ENCODE data around the gene TMEM218. TPM values are rescaled to one million over a fixed set of nuclear protein-coding genes. Genes with fewer than 3 reads are reported as not detected.

TMEM218 gene
- total RNA-seq, 1 donor from 2014 or later = 11.9 TPM

GRCh38 chr11:125100136-125100535, 11.3 kb downstream of the TMEM218 start:
- Histone ChIP-seq H3K9me3 (ENCODE audit: insufficient read depth, low read depth, low read length) (no peaks in the 10 kb centered on the region), H3K9ac (ENCODE audit: low read length) (no peak overlapping the region), H3K36me3 (ENCODE audit: insufficient read depth, low read length) (no peaks in the 10 kb centered on the region), H3K4me2 (ENCODE audit: low read length) (no peak overlapping the region), H3K4me3 (ENCODE audit: insufficient read depth, low read depth, low read length) (no peak overlapping the region), H3K27ac (ENCODE audit: low read depth, low read length) (no peak overlapping the region), H3K79me2 (ENCODE audit: insufficient read depth, low read length) (no peaks in the 10 kb centered on the region), H2AFZ (ENCODE audit: low read depth, low read length) (no peak overlapping the region), H4K20me1 (ENCODE audit: insufficient read depth, low read length) (no peaks in the 10 kb centered on the region), H3K4me1 (ENCODE audit: insufficient read depth, low read length) (no peaks in the 10 kb centered on the region), H3K27me3 (ENCODE audit: insufficient read depth, low read length) (no peaks in the 10 kb centered on the region)
- no peak for DNase-seq (ENCODE audit: low read depth)
- FAIRE-seq = no peak
- no peaks in the 10 kb centered on the region for H3K9me3 Mint-ChIP-seq (ENCODE audit: unreplicated experiment)
- no peaks in the 10 kb centered on the region for H3K27me3 Mint-ChIP-seq (ENCODE audit: low read depth, unreplicated experiment)
- no peak for TF ChIP-seq CTCF (IDR thresholded peaks at IDR 0.05; ENCODE audit: insufficient read depth, low read depth, low read length)
- TF ChIP-seq EZH2 (IDR thresholded peaks at IDR 0.05; ENCODE audit: insufficient read depth, low read length) = no peak
- H3K27ac Mint-ChIP-seq (ENCODE audit: unreplicated experiment) = no peak overlapping the region
- H3K36me3 Mint-ChIP-seq (ENCODE audit: low read depth, unreplicated experiment) = peaks cover 12% of the 10 kb centered on the region
- peaks cover 2% of the 10 kb centered on the region for H3K4me1 Mint-ChIP-seq (ENCODE audit: low read depth, unreplicated experiment)
- no peak overlapping the region for H3K4me3 Mint-ChIP-seq (ENCODE audit: unreplicated experiment)

GRCh38 chr11:125094731-125095130, 16.7 kb downstream of the TMEM218 start:
- no peak for TF ChIP-seq CTCF (IDR thresholded peaks at IDR 0.05; ENCODE audit: insufficient read depth, low read depth, low read length)
- TF ChIP-seq EZH2 (IDR thresholded peaks at IDR 0.05; ENCODE audit: insufficient read depth, low read length) = no peak
- H3K27ac ChIP-seq (ENCODE audit: low read depth, low read length) = no peak overlapping the region
- H3K79me2 ChIP-seq (ENCODE audit: insufficient read depth, low read length) = no peaks in the 10 kb centered on the region
- no peaks in the 10 kb centered on the region for H3K27me3 Mint-ChIP-seq (ENCODE audit: low read depth, unreplicated experiment)
- no peaks in the 10 kb centered on the region for H3K9me3 Mint-ChIP-seq (ENCODE audit: unreplicated experiment)
- H3K4me2 ChIP-seq (ENCODE audit: low read length) = no peak overlapping the region
- peaks cover 19% of the 10 kb centered on the region for H3K4me1 Mint-ChIP-seq (ENCODE audit: low read depth, unreplicated experiment)
- H2AFZ ChIP-seq (ENCODE audit: low read depth, low read length) = no peak overlapping the region
- no peak overlapping the region for H3K9ac ChIP-seq (ENCODE audit: low read length)
- no peaks in the 10 kb centered on the region for H4K20me1 ChIP-seq (ENCODE audit: insufficient read depth, low read length)
- no peaks in the 10 kb centered on the region for H3K36me3 ChIP-seq (ENCODE audit: insufficient read depth, low read length)
- no peak for FAIRE-seq
- no peak for DNase-seq (ENCODE audit: low read depth)
- no peaks in the 10 kb centered on the region for H3K27me3 ChIP-seq (ENCODE audit: insufficient read depth, low read length)
- no peak overlapping the region for H3K27ac Mint-ChIP-seq (ENCODE audit: unreplicated experiment)
- H3K9me3 ChIP-seq (ENCODE audit: insufficient read depth, low read depth, low read length) = no peaks in the 10 kb centered on the region
- H3K4me3 ChIP-seq (ENCODE audit: insufficient read depth, low read depth, low read length) = no peak overlapping the region
- H3K4me1 ChIP-seq (ENCODE audit: insufficient read depth, low read length) = peaks cover 16% of the 10 kb centered on the region
- peaks cover 1% of the 10 kb centered on the region for H3K36me3 Mint-ChIP-seq (ENCODE audit: low read depth, unreplicated experiment)
- no peak overlapping the region for H3K4me3 Mint-ChIP-seq (ENCODE audit: unreplicated experiment)

- no peak overlapping the region for H2AFZ ChIP-seq (ENCODE audit: low read depth, low read length)
- Mint-ChIP-seq H3K36me3 (ENCODE audit: low read depth, unreplicated experiment) (peaks cover 1% of the 10 kb centered on the region), H3K4me1 (ENCODE audit: low read depth, unreplicated experiment) (peaks cover 19% of the 10 kb centered on the region), H3K4me3 (ENCODE audit: unreplicated experiment) (no peak overlapping the region), H3K27ac (ENCODE audit: unreplicated experiment) (no peak overlapping the region), H3K27me3 (ENCODE audit: low read depth, unreplicated experiment) (no peaks in the 10 kb centered on the region), H3K9me3 (ENCODE audit: unreplicated experiment) (no peaks in the 10 kb centered on the region)
- no peak overlapping the region for H3K27ac ChIP-seq (ENCODE audit: low read depth, low read length)
- DNase-seq (ENCODE audit: low read depth) (no peak), FAIRE-seq (no peak)
- no peak overlapping the region for H3K4me3 ChIP-seq (ENCODE audit: insufficient read depth, low read depth, low read length)
- no peaks in the 10 kb centered on the region for H3K27me3 ChIP-seq (ENCODE audit: insufficient read depth, low read length)
- no peaks in the 10 kb centered on the region for H3K9me3 ChIP-seq (ENCODE audit: insufficient read depth, low read depth, low read length)
- no peaks in the 10 kb centered on the region for H4K20me1 ChIP-seq (ENCODE audit: insufficient read depth, low read length)
- peaks cover 16% of the 10 kb centered on the region for H3K4me1 ChIP-seq (ENCODE audit: insufficient read depth, low read length)
- no peaks in the 10 kb centered on the region for H3K79me2 ChIP-seq (ENCODE audit: insufficient read depth, low read length)
- TF ChIP-seq CTCF (IDR thresholded peaks at IDR 0.05; ENCODE audit: insufficient read depth, low read depth, low read length) (no peak), EZH2 (IDR thresholded peaks at IDR 0.05; ENCODE audit: insufficient read depth, low read length) (no peak)
- H3K4me2 ChIP-seq (ENCODE audit: low read length) = no peak overlapping the region
- H3K36me3 ChIP-seq (ENCODE audit: insufficient read depth, low read length) = no peaks in the 10 kb centered on the region
- H3K9ac ChIP-seq (ENCODE audit: low read length) = no peak overlapping the region
These were observed 17.9 kb downstream of the TMEM218 start for GRCh38 chr11:125093502-125093901.
